ENCODE measurements around the gene ACAN. TPM values are rescaled to one million over a fixed set of nuclear protein-coding genes. Genes with fewer than 3 reads are reported as not detected.
A peak's percentile ranks its signal among the peaks of the same experiment; 100 is the strongest.

Gene ACAN
- polyA plus RNA-seq, 1 donor from 2014 or later, result not detected

GRCh38 chr15:88872106-88872505 is 68.9 kb downstream of the ACAN start:
- Mint-ChIP-seq H3K4me3 (no peak overlapping the region), H3K27me3 (peaks cover 4% of the 10 kb centered on the region), H3K36me3 (peaks cover 6% of the 10 kb centered on the region), H3K4me1 (no peaks in the 10 kb centered on the region), H3K27ac (no peak overlapping the region), H3K9me3 (no peaks in the 10 kb centered on the region)

- Mint-ChIP-seq H3K4me1 (no peaks in the 10 kb centered on the region), H3K4me3 (no peak overlapping the region), H3K9me3 (no peaks in the 10 kb centered on the region), H3K36me3 (peaks cover 6% of the 10 kb centered on the region), H3K27ac (no peak overlapping the region), H3K27me3 (peaks cover 4% of the 10 kb centered on the region)
Observed at GRCh38 chr15:88872706-88873105, 69.5 kb downstream of the ACAN start.

DNA sequence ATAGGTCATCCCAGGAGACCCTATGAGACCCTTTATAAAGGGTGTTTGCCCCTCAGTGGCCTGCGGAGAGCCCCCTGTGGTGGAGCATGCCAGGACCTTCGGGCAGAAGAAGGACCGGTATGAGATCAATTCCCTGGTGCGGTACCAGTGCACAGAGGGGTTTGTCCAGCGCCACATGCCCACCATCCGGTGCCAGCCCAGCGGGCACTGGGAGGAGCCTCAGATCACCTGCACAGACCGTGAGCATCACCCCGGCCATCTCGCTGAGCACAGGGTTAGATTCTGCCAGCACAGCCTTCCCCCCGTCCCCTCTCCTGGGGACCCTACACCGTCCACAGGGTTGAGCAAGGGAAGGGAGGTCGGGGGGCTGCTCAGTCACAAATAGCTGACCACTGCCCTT is 70.5 kb downstream of the ACAN start:
- peaks cover 6% of the 10 kb centered on the region for H3K36me3 Mint-ChIP-seq
- H3K27me3 Mint-ChIP-seq, result peaks cover 4% of the 10 kb centered on the region
- no peaks in the 10 kb centered on the region for H3K4me1 Mint-ChIP-seq
- no peak overlapping the region for H3K4me3 Mint-ChIP-seq
- no peak overlapping the region for H3K27ac Mint-ChIP-seq
- no peaks in the 10 kb centered on the region for H3K9me3 Mint-ChIP-seq

DNA sequence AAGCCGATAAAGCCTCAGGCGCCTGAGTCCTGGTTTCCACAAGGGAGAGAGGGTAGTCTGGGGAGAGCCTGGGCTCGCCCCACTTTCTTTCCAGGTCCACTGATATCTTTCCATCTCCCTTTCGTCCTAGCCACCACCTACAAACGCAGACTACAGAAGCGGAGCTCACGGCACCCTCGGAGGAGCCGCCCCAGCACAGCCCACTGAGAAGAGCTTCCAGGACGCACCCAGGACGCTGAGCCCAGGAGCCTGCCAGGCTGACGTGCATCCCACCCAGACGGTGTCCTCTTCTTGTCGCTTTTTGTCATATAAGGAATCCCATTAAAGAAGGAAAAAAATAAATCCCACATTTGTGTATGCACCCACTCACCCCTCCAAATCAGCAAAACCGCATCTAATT is 71.0 kb downstream of the ACAN start:
- H3K4me1 Mint-ChIP-seq, result no peaks in the 10 kb centered on the region
- H3K9me3 Mint-ChIP-seq, result no peaks in the 10 kb centered on the region
- H3K27ac Mint-ChIP-seq, result peak overlapping the region in 1 of 3 donors; percentile 53
- peaks cover 6% of the 10 kb centered on the region for H3K36me3 Mint-ChIP-seq
- no peak overlapping the region for H3K4me3 Mint-ChIP-seq
- peaks cover 4% of the 10 kb centered on the region for H3K27me3 Mint-ChIP-seq

DNA sequence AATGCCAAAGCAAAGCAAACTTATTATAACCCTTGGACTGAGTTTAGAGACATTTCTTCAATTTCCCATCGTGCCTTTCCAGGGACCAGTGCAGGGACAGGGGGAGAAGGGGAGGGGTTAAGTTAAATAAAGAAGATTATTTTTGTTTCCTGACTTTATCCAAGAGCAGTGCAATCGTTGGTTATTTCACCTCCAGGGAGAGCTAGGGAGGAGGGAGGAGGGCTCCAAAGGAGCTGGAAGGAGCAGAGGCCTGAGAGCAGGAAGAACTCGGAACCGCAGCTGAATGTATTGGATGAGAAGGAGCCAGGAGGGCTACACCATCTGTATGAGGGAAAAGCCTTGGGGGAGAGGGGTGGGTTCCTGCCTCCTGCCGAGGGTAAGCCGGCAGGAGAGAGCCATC is 71.4 kb downstream of the ACAN start:
- Mint-ChIP-seq H3K4me1 (no peaks in the 10 kb centered on the region), H3K36me3 (peaks cover 6% of the 10 kb centered on the region), H3K9me3 (no peaks in the 10 kb centered on the region), H3K27ac (peak overlapping the region in 1 of 3 donors; percentile 53), H3K27me3 (peaks cover 4% of the 10 kb centered on the region), H3K4me3 (no peak overlapping the region)

- Mint-ChIP-seq H3K36me3 (peaks cover 4% of the 10 kb centered on the region), H3K27me3 (peaks cover 2% of the 10 kb centered on the region), H3K9me3 (no peaks in the 10 kb centered on the region), H3K4me1 (no peaks in the 10 kb centered on the region), H3K27ac (no peak overlapping the region), H3K4me3 (no peak overlapping the region)
Observed at GRCh38 chr15:88876573-88876972, 73.3 kb downstream of the ACAN start.

GRCh38 chr15:88877415-88877814 is 74.2 kb downstream of the ACAN start:
- Mint-ChIP-seq H3K4me3 (no peak overlapping the region), H3K27ac (peak overlapping the region in 1 of 3 donors; percentile 74), H3K9me3 (no peaks in the 10 kb centered on the region), H3K4me1 (no peaks in the 10 kb centered on the region), H3K27me3 (no peaks in the 10 kb centered on the region), H3K36me3 (peaks cover 4% of the 10 kb centered on the region)

GRCh38 chr15:88877906-88878305 is 74.7 kb downstream of the ACAN start:
- Mint-ChIP-seq H3K9me3 (no peaks in the 10 kb centered on the region), H3K27ac (no peak overlapping the region), H3K27me3 (no peaks in the 10 kb centered on the region), H3K4me1 (no peaks in the 10 kb centered on the region), H3K4me3 (no peak overlapping the region), H3K36me3 (peaks cover 4% of the 10 kb centered on the region)

DNA sequence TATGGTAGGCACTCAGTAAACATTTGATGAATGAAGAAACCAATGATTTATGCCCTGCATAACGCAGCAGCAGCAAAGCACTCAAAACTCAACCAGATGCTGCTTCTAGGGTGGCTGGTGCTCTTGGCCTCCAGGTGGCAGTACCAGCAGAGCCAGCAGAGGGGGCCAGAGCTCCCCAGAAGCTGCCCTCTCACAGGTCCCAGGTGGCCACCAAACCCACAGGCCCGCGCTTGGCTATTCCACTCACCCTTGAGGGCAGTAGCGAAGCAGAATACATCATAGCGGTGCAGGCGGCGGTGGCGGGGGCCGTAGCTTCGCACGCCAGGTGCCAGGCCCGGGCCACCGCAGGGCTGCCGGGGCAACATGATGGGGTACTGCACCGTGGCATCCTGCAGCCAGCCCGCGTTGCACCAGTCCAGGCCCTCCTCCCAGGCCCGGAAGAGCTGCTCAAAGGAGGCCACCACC is 75.5 kb downstream of the ACAN start:
- Mint-ChIP-seq H3K27me3 (no peaks in the 10 kb centered on the region), H3K36me3 (peaks cover 4% of the 10 kb centered on the region), H3K27ac (no peak overlapping the region), H3K9me3 (no peaks in the 10 kb centered on the region), H3K4me3 (no peak overlapping the region), H3K4me1 (no peaks in the 10 kb centered on the region)

- H3K27ac Mint-ChIP-seq, result no peak overlapping the region
- H3K27me3 Mint-ChIP-seq, result no peaks in the 10 kb centered on the region
- no peaks in the 10 kb centered on the region for H3K9me3 Mint-ChIP-seq
- H3K4me1 Mint-ChIP-seq, result no peaks in the 10 kb centered on the region
- peaks cover 4% of the 10 kb centered on the region for H3K36me3 Mint-ChIP-seq
- no peak overlapping the region for H3K4me3 Mint-ChIP-seq
Observed at GRCh38 chr15:88880944-88881740, 77.9 kb downstream of the ACAN start.

GRCh38 chr15:88881775-88882174 is 78.5 kb downstream of the ACAN start:
- no peak overlapping the region for H3K27ac Mint-ChIP-seq
- H3K4me1 Mint-ChIP-seq, result no peaks in the 10 kb centered on the region
- no peaks in the 10 kb centered on the region for H3K36me3 Mint-ChIP-seq
- H3K27me3 Mint-ChIP-seq, result no peaks in the 10 kb centered on the region
- H3K9me3 Mint-ChIP-seq, result no peaks in the 10 kb centered on the region
- no peak overlapping the region for H3K4me3 Mint-ChIP-seq

DNA sequence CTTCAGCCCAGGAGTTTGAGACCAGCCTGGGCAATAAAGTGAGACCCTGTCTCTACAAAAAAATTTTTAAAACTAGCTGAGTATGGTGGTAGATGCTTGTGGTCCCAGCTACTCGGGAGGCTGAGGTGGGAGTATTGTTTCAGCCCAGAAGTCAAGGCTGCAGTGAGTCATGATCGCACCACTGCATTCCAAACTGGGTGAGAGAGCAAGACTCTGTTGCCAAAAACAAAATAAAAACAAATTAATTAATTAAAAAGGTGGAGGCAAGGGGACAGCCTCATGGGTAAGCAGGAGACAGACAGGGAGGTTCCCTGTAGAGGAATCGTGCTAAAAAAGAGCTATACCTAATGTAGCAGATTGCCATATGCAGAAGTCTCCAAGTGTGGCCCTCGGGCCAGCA is 79.5 kb downstream of the ACAN start:
- H3K36me3 Mint-ChIP-seq, result no peaks in the 10 kb centered on the region
- no peaks in the 10 kb centered on the region for H3K9me3 Mint-ChIP-seq
- no peak overlapping the region for H3K27ac Mint-ChIP-seq

DNA sequence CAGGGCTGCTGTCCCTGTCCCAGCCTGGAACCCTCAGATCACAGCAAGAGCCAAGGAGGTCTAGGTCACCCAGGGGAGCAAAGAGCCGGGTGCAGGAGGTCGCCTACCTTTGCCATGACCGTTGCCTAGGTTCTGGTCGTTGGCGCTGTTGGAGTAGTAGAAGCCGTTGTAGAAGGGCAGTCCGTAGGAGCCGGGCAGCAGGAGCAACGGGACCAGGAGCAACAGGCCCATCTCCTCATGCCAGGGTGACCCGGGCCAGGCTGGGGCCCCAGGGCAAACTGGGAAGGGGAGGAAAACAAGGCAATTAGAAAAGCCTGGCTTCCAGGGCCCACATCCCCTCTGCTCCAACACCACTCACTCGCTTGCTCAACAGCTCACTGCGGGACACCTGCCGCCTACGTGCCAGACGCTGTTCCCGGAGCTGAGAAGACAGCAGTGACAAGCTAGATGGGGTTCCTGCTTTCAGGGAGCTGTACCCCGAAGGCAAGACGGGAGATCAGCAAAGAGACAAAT is 83.9 kb downstream of the ACAN start:
- no peaks in the 10 kb centered on the region for H3K36me3 Mint-ChIP-seq
- no peak overlapping the region for H3K27ac Mint-ChIP-seq
- H3K27me3 Mint-ChIP-seq, result no peaks in the 10 kb centered on the region
- H3K9me3 Mint-ChIP-seq, result no peaks in the 10 kb centered on the region
- no peak overlapping the region for H3K4me3 Mint-ChIP-seq
- no peaks in the 10 kb centered on the region for H3K4me1 Mint-ChIP-seq

More for the DNA sequence above, 79.5 kb downstream of the ACAN start:
- H3K27me3 Mint-ChIP-seq, result no peaks in the 10 kb centered on the region
- H3K4me3 Mint-ChIP-seq, result no peak overlapping the region
- H3K4me1 Mint-ChIP-seq, result no peaks in the 10 kb centered on the region

DNA sequence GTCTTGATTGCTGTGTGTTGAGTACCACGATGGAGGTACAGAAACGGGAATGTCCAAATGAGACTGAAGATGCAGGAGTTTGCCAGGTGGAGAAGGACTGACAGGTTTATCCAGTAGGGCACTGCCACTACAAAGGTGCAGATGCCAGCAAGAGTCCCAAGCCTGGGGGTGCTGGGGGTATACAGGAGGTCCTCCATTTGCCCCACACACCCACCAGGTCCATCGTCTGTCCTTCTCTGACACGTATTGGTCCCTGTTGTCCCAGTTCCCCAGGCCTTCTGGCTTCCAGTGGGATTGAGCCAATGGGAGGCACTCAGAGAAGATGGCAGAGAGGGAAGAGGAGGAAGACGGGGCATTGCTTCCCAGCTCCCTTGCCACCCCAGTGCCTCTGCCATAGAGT is 85.5 kb downstream of the ACAN start:
- Mint-ChIP-seq H3K27me3 (peaks cover 5% of the 10 kb centered on the region), H3K4me3 (no peak overlapping the region), H3K4me1 (no peaks in the 10 kb centered on the region), H3K9me3 (no peaks in the 10 kb centered on the region), H3K27ac (no peak overlapping the region), H3K36me3 (no peaks in the 10 kb centered on the region)

- no peak overlapping the region for H3K4me3 Mint-ChIP-seq
- no peaks in the 10 kb centered on the region for H3K9me3 Mint-ChIP-seq
- H3K27ac Mint-ChIP-seq, result no peak overlapping the region
- H3K36me3 Mint-ChIP-seq, result no peaks in the 10 kb centered on the region
- H3K4me1 Mint-ChIP-seq, result peaks cover under 1 to 6% (median 4%) of the 10 kb centered on the region in 3 donors
- peaks cover 11% of the 10 kb centered on the region for H3K27me3 Mint-ChIP-seq
Observed at GRCh38 chr15:88890495-88890894, 87.3 kb downstream of the ACAN start.
